Smooth muscle cell (in vitro differentiated cells): ENCODE results near the gene WFDC6. TPM values are rescaled to one million over a fixed set of nuclear protein-coding genes. Genes with fewer than 3 reads are reported as not detected.

Source experiments
- DNase-seq: peaks from one replicate; lab custom pipeline; 2025; ENCODE audit not compliant: unreplicated experiment; lab: John Stamatoyannopoulos, UW
- H2AFZ ChIP-seq: fragments of 200-600 bp; sonication (generic); 2 replicates; pipeline ENCODE4 v1.6.0; 2016; ENCODE audit warnings: antibody characterized with exemption, low read depth, mild to moderate bottlenecking
- H3F3A ChIP-seq: fragments of 200-600 bp; sonication (generic); 2 replicates; pipeline ENCODE4 v1.6.0; 2017; ENCODE audit warnings: antibody characterized with exemption, low read depth
- H3K27ac ChIP-seq: fragments of 200-600 bp; sonication (generic); 2 replicates; pipeline ENCODE4 v1.5.1; 2016; ENCODE audit warnings: low read depth, mild to moderate bottlenecking
- H3K27me3 ChIP-seq: fragments of 200-600 bp; sonication (generic); 2 replicates; pipeline ENCODE4 v1.6.1; 2016; ENCODE audit warnings: low read depth, mild to moderate bottlenecking
- H3K36me3 ChIP-seq: fragments of 200-600 bp; sonication (generic); 2 replicates; pipeline ENCODE4 v1.5.1; 2016; ENCODE audit warnings: low read depth
- H3K4me1 ChIP-seq: fragments of 200-600 bp; sonication (generic); 2 replicates; pipeline ENCODE4 v1.5.1; 2016; ENCODE audit warnings: low read depth
- H3K4me2 ChIP-seq: fragments of 200-600 bp; sonication (generic); 2 replicates; pipeline ENCODE4 v1.6.0; 2016; ENCODE audit warnings: mild to moderate bottlenecking
- H3K4me3 ChIP-seq: fragments of 200-600 bp; sonication (generic); 2 replicates; pipeline ENCODE4 v1.5.1; 2016; ENCODE audit warnings: mild to moderate bottlenecking
- H3K79me2 ChIP-seq: fragments of 200-600 bp; sonication (generic); 2 replicates; pipeline ENCODE4 v1.6.0; 2016; ENCODE audit warnings: low read depth, mild to moderate bottlenecking
- H3K9ac ChIP-seq: fragments of 200-600 bp; sonication (generic); 2 replicates; pipeline ENCODE4 v1.6.0; 2016; ENCODE audit warnings: low read depth
- H3K9me3 ChIP-seq: fragments of 200-600 bp; sonication (generic); replicated peaks from 2 replicates; pipeline ENCODE4 v1.5.1; 2016; ENCODE audit warnings: low read depth
- H4K20me1 ChIP-seq: fragments of 200-600 bp; sonication (generic); 2 replicates; pipeline ENCODE4 v1.6.0; 2016; ENCODE audit warnings: low read depth
- CTCF ChIP-seq: fragments of 200-600 bp; sonication (generic); IDR thresholded peaks from 2 replicates; pipeline ENCODE4 v1.5.1; 2017; ENCODE audit warnings: borderline replicate concordance, mild to moderate bottlenecking, antibody characterized with exemption; ENCODE audit not compliant: insufficient read depth, poor library complexity, severe bottlenecking
- WGBS: methylation state at CpG from one replicate; pipeline ENCODE4 v1.1.7; 2016; ENCODE audit warnings: low lambda C conversion rate; 5-methylcytosine and 5-hydroxymethylcytosine counted together
- polyA plus RNA-seq: library from polyadenylated mRNA; unstranded; fragments of >200 nt; fragmentation: Nextera tagmentation; extraction: Ambion mirVana; gene quantifications from 2 replicates; pipeline ENCODE4 v1.2.1, GENCODE V29; 2016
- total RNA-seq: library from RNA; depleted of rRNA; stranded (reverse); fragments of >200 nt; gene quantifications from 2 replicates; pipeline ENCODE4 v1.2.3, GENCODE V29; 2014

The WFDC6 gene
- total and polyA plus RNA-seq, 2 experiments from 2014 or later, result not detected

- H3K27me3 ChIP-seq, result peaks cover 21% of the 10 kb centered on the region
- H2AFZ ChIP-seq, result no peak overlapping the region
- DNase-seq, result no peak
- H3K9ac ChIP-seq, result no peak overlapping the region
- no peaks in the 10 kb centered on the region for H3K9me3 ChIP-seq
- no peak overlapping the region for H3K4me3 ChIP-seq
- H3K4me2 ChIP-seq, result no peak overlapping the region
- no peaks in the 10 kb centered on the region for H4K20me1 ChIP-seq
- H3F3A ChIP-seq, result no peaks in the 10 kb centered on the region
- TF ChIP-seq CTCF, result no peak
- H3K79me2 ChIP-seq, result no peaks in the 10 kb centered on the region
- no peaks in the 10 kb centered on the region for H3K4me1 ChIP-seq
- WGBS, result 80% methylated on average over 4 of the region's 4 CpGs
- H3K27ac ChIP-seq, result no peak overlapping the region
- no peaks in the 10 kb centered on the region for H3K36me3 ChIP-seq
Measured at GRCh38 chr20:45527294-45527693, 12.0 kb downstream of the WFDC6 start.

GRCh38 chr20:45523821-45524220 lies 15.5 kb downstream of the WFDC6 start:
- no peaks in the 10 kb centered on the region for H3K4me1 ChIP-seq
- H4K20me1 ChIP-seq, result no peaks in the 10 kb centered on the region
- peaks cover 17% of the 10 kb centered on the region for H3K27me3 ChIP-seq
- H3F3A ChIP-seq, result no peaks in the 10 kb centered on the region
- no peaks in the 10 kb centered on the region for H3K9me3 ChIP-seq
- H3K79me2 ChIP-seq, result no peaks in the 10 kb centered on the region
- no peak overlapping the region for H3K4me2 ChIP-seq
- H3K9ac ChIP-seq, result no peak overlapping the region
- 85% methylated on average over 1 of the region's 1 CpG for WGBS
- H2AFZ ChIP-seq, result no peak overlapping the region
- no peaks in the 10 kb centered on the region for H3K36me3 ChIP-seq
- TF ChIP-seq CTCF, result no peak
- no peak overlapping the region for H3K27ac ChIP-seq
- H3K4me3 ChIP-seq, result no peak overlapping the region
- DNase-seq, result no peak

GRCh38 chr20:45518282-45518681 lies 21.0 kb downstream of the WFDC6 start:
- 64% methylated on average over 2 of the region's 2 CpGs for WGBS
- no peaks in the 10 kb centered on the region for H3K4me1 ChIP-seq
- no peaks in the 10 kb centered on the region for H3K36me3 ChIP-seq
- H3K4me2 ChIP-seq, result no peak overlapping the region
- H3K9ac ChIP-seq, result no peak overlapping the region
- no peak overlapping the region for H2AFZ ChIP-seq
- no peaks in the 10 kb centered on the region for H3K9me3 ChIP-seq
- H3K27me3 ChIP-seq, result peaks cover 14% of the 10 kb centered on the region
- H3K27ac ChIP-seq, result no peak overlapping the region
- no peaks in the 10 kb centered on the region for H4K20me1 ChIP-seq
- no peak for TF ChIP-seq CTCF
- H3K4me3 ChIP-seq, result no peak overlapping the region
- no peak for DNase-seq
- no peaks in the 10 kb centered on the region for H3F3A ChIP-seq
- no peaks in the 10 kb centered on the region for H3K79me2 ChIP-seq

- Histone ChIP-seq H3K4me3 (no peak within 1 kb of the TSS), H3K27me3 (peaks cover 17% of the 10 kb centered on the region), H2AFZ (no peak within 1 kb of the TSS), H3K79me2 (no peaks in the 10 kb centered on the region), H3K4me1 (no peaks in the 10 kb centered on the region), H3K9ac (no peak within 1 kb of the TSS), H3K9me3 (no peaks in the 10 kb centered on the region), H3K36me3 (no peaks in the 10 kb centered on the region), H3F3A (no peaks in the 10 kb centered on the region), H3K27ac (no peak within 1 kb of the TSS), H3K4me2 (no peak within 1 kb of the TSS), H4K20me1 (no peaks in the 10 kb centered on the region)
- 77% methylated on average over 5 of the region's 5 CpGs for WGBS
- no peak for TF ChIP-seq CTCF
- DNase-seq, result no peak
Measured at GRCh38 chr20:45515147-45515913, 24.0 kb downstream of the WFDC6 start, which contains the start of gene SPINT3. Gene SPINT3, minus strand, starts transcription at chr20:45515622. Its CDS starts 14 bp downstream, at chr20:45515608.
